Activated CD4-positive, alpha-beta T cell treated with anti-CD3 and anti-CD28 coated beads, Interleukin-2, amount 50 U/mL, for 24 hours (primary cell): Measurements from ENCODE around the gene PTPRF.

ENCODE experiments used
- DNase-seq, 2 donors: peaks; one replicate each; pipeline ENCODE4 v3.0.0-alpha.2; 2020; ENCODE audit warnings: low read depth in 1 of 2, low spot score in 1 of 2

The PTPRF gene

DNA sequence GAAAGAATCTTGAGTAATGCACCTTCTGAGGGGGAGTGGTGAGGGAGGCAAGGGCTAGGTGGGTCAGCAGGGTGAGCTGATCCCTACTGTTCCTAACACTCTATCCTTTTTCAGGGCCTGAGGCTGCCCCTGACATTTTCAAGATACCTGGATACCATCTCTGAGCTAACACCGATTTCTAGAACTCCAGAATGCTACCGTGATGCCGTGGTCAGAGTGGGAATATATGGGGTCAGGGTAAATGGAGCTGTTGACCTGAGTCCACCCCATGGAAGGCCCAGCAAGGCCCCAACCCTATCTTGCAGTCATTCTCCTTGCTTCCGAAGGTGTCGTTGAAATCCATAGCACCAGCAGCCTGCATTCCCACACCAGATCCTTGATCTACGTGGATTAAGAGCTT is 18.0 kb upstream of the PTPRF start:
- DNase-seq: no peak

DNA sequence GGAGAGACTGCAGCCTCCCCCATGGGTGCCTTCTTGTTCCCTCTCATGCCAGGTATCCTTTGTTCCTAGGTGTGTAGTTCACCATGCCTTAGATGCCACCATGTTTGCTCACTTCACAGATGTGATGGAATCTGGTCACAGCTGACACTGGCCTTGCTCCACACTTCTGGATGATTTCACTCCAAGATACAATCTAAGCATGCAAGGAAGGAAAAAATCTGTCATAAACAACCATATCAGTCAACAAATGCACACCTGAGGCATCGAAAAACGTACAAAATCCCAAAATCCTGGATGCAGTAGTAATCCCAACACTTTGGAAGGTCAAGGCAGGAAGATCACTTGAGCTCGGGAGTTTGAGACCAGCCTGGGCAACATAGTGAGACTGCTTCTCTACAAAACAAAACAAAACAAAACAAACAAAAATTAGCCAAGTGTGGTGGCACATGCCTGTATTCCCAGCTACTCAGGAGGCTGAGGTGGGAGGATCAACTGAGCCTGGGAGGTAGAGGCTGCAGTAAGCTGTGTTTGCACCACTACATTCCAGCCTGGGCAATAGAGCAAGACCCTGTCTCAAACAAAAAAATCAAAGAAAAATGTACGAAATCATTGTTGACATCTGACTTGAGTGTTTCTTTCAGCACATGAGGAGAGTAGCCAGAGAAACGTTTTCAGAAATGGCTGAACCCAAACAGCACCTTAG is 17.1 kb upstream of the PTPRF start:
- DNase-seq: no peak

DNA sequence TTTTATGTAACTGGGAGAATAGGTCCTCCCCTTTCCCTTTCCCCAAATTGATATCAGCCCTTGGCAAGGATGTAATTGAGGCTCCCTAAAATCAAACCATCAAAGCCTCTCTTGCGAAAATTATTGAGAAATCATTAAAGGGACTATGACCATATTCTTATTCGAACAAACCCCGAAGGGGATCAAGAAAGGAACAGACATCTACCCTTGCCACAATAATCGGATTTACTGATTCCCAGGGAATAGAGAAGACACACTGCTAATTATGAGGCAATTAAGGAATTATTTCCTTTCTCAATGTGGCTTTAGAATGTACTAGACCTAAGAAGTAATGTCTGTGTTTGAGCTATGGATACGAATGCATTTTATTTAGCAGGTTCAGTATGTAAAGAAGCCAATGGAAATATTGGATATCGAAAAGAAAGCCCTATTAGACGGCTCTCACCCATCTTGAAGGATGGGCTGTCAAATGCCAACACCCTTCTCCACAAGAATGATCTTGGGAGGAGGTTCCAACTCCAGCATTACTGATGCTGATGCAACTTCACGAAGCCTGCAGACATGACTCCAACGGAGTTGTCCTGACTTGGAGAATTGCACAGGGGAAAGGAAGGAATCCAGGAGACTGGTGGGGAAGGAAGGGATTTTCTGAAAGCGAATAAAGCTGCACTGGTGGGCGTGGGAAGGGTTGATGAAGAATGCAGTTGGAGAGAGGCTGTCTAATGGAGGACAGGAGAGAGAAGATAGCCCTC is 11.6 kb upstream of the PTPRF start:
- DNase-seq: no peak

DNA sequence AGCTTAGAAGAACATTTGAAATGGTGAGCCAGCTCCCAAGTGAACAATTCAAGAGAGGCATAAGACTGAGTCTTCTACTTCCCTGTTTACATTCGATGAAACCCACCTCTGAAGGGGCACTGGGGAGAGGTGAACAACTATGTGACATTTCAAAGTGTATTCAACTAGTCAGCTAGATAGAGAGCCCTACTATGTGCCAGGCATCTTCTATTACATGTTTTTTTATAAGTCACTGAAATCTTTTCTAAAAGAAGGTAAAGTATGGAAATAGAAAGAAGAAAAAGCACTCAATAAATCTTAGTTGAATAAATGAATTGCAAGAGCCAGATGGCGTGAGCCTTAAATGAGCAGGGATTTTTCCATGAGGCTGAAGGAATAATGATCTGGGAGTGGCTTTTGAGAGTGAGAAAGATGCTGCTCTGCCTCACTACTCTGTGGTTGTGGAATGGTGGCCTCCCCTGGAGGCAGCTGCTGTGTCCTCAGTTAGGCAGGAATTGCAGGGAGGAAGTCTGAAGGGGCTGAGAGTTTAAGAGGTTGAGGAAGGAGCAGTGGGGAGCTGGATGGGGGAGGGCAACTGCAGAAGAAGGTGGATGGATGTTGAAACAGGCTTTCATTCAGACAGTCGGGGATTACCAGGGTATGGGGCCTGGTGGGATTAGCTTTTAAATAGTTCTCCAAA is 10.4 kb upstream of the PTPRF start:
- no peak for DNase-seq

DNA sequence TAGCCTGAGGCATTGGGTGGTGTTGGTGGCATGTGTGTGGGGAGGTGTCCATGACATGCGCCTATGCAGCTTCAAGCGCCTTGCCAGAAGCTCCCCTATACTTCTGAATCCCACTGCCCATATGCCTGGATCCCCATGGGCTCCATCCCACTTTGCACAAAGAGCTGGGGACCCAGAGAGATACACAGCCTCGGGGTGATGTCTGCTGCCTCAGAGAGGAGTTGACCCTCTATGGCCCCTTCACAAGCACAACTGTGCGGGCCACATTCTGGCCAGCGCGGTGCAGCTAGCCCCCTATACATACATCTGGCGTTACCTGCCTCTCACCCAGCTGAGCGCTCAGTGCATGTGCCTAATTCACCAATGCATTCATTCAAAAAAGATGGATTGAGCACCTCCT is 9.6 kb upstream of the PTPRF start:
- no peak for DNase-seq

DNA sequence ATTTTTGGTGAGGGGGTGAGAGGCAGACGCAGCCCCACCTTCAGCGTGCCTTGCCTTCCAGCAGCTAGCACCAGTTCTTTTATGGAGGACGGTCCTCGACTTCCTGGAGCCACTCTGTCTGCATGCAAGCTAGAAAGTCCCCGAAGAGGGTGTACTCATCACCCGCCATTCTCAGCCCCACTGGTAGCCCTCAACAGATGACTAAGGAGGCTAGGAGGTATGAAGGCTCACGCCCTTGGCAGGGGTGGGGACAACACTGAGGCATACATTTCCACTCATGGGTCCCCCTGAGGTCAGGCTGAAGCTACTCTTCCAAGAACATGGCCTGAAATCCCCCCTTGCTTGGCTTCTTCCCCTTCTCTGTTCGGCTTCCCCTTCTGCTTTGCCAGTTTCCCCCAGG is 8.9 kb upstream of the PTPRF start:
- DNase-seq: no peak

DNA sequence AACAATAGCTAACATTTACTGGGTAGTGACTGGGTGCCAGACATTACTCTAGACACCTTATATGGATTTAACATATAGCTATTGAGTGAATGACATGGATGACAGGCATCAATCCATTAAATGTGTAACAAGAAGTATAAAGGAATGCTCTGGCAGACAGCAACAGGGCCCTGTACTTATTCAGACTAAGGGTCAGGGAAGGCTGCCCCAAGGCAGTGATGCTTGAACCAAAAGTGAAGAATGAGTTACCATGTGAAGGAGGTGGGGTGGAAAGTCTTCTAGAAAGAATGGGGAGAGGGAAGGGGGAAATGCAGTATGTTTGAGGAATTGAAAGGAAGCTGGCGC is 8.3 kb upstream of the PTPRF start:
- DNase-seq: no peak

DNA sequence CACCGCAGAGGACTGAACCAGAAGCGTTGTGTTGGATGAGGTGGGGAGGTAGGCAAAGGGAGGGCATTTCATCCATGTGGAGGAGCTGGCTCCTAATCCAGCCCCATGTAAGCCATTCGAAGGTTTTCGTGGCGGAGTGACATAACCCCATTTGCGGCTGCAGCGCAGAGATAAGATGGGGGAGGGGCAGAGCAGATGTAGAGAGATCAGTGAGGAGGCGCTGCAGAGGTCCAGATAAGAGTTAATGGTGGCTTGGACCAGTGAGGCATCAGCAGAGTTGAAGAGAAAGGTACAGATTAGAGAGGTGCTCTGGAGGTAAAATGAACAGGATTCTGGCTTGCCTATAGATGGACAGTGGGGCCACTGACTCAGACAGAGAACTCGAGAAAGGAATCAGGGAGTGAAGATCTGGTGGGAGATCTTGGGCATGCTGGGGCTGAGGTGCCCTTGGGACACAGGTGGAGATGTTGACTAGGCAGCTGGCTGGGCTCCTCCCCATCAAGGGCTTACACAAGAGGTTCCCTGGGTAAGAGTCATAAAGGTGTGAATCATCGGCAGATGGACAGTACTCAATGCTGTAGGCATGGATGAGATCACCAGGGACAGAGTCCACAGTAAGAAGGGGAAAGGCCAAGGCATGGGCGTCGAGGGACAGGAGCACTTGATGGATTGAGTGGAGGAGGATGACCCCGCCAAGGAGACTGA is 7.8 kb upstream of the PTPRF start:
- no peak for DNase-seq

DNA sequence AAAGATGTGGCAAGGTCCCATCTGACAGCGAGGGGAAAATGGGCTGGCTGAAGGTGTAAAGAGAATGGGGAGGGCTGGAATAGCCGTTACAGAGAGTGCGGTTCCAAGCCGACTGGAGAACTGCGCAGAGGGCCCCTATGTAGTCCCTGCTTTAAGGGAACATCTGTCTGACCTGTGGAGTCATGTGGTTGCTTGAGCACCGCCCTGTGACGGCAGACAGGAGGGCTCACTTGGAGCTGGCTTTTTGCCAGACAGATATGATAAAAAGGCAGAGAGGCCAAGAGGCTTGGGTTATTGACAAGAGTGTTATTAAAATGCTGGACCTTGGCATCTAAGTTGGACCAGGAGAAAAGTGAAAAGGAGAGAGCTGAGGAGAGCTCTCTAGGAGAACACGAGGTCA is 5.9 kb upstream of the PTPRF start:
- no peak for DNase-seq

DNA sequence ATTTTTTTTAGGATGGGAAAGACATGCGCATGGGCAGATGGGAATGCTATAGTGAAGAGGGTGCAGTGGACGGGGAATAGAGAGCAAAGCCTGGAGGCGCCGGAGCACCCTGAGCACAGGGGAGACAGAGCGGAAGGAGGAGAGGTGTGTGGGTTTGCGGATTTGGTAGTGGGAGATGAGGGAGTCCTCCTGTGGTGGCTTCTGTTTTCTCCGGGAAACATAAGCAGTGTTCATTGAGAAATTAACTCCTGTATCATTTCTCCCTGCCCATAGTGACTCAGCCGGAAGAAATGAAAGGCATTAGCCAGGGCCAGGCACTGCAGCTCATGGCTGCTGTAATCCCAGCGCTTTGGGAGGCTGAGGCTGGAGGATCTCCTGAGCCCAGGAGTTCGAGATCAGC is 4.7 kb upstream of the PTPRF start:
- no peak for DNase-seq

DNA sequence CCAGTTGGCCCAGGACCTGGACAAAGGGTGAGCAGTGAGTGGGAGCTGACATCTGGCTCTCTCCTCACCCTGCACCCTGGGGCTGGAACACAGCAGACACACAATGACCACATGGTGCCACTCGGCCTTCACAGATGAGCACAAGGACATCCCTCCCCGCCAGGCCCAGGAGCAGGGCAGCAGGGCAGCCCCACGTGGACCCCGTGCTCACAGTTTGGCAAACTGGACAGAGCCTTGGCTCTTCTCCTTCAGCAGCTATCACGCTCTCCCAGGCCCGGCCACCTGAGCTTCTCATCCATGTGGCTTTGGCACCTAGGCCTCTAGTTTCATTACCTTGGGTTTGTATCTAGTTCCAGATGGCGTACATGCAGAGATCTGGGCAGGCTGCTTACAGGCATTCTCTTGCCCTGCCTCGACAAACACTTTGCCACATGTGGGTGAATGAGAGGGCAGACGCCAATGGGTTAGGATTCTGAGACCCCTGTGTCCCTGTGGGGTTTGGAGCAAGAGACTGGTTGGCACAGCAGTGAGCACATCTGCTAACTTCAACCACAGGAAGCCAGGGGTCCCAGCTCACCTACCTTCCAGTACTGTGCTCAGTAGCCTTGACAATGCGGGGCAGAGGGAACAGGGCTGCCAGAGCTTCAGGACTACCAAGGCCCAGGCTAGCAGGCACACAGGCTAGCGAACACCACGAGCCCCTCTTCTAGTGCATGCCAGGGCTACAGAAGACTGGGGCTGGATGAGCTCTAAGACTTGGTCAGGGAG is 3.4 kb upstream of the PTPRF start:
- no peak for DNase-seq

DNA sequence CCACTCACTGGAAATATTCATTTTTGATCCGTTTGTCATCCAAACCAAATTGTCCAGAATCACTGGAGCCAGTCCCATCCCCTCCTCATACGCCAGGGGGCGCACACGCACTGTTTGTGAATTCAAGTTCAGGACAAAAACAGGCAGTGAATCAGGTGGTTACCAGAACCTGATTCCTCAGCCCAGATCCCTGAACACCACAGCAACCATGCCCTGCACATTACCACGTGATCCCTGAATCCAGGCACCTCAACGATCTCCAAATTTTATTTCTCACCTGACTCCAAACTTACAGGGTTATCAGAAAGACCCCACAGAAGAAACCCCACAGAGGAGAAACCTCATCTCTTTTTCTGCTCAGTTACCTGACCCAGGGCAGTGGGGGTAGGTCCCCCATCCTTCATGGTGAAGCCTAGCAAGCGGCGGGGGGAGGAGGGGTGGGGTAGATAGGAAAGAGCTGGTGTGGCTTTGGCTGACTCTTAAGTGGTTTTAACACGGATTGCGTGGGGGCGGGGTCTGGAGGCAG is 1.4 kb upstream of the PTPRF start:
- DNase-seq: peak; percentile 66 to 71

DNA sequence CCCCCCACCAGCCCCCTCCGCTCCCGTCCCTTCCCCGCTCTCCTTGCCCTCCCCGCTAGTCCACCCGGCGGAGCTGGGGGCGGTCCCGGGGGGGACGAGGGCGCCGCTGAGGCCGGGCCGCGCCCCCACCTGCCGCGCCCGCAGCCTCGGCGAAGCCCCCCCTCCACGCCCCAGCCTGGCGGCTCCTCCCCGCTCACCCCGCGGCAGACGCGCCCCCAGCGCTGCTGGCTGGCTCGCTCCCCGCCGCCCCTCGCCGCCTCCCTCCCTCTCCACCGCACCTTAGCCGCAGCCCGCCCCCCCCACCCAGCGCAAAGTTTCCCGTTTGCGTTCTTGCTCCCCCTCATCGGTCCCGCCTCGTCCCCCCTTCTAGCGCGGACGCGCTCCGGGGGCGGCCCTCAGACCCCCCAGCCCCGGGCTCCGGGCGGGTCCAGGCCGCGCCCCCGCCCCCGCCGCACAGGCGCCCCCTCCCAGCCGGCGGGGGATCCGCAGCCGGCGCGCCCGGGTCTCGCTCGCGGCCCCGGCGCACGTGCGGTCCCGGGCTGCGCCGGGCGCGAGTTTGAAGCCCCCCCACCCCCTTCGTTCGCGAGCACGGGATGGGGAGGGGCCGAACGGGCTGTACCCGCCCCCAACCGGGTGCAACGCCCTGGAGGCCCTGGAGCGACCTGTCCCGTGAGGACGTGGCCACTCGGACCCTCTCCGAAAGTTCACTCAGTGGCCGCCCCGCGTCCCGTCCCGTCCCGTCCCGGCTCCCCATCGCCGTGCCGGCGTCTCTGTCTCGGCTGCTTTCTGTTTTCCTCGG is 623 bp downstream of the PTPRF start:
- DNase-seq: no peak

DNA sequence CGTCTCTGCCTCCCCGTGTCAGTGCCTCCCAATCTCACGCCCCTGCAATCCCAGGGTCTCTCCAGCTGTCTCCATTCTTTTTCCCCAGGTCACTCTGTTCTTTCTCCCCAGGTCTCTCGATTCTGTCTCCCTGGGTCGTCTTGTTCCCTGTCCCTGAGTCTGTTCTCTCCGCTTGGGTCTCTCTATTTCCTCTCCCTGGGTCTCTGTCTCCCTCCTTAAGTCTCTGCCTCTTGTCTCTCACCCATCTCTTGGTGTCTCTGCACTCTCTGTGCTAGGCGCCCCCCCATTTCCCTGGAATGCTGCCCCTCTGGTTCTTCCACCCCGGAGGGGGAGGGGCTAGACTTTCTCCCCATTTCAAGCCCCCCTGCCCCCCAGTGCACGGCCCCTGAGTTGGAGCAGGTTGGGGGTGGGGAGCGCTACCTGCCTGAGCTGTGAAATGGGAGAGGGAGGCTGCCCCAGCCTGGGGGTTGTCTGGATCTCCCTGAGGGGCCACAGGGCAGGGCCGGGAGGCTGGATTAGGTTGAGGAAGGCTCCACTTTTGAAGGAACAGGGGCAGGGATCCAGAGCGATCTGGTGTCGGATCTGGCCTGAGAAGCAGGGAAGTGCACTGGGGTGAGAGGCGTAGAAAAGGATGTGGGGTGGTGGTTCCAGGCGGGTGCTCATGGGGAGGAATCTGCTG is 1.4 kb downstream of the PTPRF start:
- DNase-seq: no peak

DNA sequence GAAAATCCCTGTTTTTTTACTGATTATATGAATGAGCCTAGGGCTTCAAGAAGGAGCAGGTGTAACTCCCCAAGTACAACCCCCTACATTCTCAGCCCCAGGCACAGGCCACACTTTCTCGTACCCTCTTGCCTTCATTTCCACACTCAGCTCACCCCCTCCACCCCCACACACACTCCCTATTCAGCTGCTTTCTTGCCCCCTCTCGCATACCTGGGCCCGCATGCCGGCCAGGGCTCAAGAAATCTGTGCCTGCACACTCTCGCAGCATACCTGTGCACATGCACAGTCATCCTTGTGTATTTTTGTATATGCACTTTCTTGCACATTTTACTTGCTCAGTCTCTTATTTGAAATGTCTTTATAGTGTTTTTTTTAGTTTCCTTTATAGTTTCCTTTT is 2.0 kb downstream of the PTPRF start:
- no peak for DNase-seq

DNA sequence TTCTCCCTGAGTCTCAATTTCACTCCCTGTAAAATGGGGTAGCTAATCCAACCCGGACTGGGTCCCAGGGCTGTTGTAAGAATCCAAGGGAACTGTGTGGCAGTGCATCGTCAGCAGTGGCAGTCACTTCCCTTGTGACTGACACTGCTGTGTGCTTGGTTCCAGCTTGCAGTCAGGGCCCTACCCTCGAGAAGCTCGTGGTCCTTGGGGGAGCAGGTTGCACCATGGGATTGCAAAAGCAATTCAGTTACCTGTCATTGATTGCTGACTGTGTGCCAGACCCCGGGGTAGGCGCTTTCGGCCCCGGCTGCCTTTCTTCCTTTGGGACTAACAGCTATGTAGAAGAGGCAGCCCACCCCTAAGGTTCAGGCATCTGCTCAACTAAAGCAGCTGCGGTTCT is 2.9 kb downstream of the PTPRF start:
- DNase-seq: no peak

DNA sequence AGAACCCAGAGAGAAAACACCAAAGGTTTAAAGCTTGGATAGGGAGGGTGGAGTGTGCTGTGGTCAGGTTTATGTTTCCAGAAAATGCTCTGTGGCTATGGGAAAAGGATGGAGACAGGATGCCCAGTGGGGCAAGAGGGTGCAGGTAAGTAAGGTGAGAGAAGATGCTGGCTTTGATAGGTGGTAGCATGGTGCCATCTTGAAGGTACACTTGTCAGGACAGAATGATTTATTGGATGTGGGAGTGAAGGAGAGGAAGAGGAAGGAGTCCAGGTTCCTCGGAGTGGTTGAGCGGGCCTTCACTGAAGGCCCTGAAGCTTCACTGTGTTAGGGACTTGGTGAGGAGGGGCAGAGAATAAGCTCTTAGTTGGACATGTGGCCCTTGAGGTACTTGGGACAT is 3.6 kb downstream of the PTPRF start:
- DNase-seq: no peak

DNA sequence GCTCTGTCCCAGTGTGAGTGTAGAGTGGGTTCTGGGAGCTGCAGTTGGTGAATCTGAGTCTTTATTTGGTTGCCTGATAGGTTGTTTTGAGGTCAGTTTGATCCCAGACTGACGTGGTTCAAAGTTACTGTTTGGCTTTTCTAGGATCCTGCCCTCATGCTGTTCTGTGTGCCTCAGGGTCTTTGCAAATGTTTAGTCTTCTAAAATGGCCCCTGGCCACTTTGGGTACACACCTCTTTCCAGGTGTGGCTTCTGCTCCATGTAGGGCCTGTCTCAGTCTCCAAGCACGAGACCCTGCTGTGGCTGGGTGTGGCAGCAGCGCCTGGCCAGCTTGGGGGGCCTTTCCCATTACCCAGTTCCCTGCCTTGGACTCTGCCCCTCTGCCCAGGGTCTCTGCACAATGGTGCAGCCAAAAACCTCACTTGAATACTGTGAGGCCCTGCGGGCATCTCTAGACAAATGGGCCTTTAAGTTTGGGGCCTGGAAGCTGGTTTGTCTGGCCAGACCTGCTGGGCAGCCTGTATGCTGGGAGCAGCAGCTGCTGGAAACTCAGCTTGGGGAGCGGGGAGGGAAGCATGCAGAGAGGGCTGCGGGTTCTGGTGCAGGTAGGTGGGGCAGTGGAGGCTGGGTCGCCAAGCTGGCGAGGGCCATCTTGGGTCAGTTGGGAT is 5.6 kb downstream of the PTPRF start:
- DNase-seq: no peak

DNA sequence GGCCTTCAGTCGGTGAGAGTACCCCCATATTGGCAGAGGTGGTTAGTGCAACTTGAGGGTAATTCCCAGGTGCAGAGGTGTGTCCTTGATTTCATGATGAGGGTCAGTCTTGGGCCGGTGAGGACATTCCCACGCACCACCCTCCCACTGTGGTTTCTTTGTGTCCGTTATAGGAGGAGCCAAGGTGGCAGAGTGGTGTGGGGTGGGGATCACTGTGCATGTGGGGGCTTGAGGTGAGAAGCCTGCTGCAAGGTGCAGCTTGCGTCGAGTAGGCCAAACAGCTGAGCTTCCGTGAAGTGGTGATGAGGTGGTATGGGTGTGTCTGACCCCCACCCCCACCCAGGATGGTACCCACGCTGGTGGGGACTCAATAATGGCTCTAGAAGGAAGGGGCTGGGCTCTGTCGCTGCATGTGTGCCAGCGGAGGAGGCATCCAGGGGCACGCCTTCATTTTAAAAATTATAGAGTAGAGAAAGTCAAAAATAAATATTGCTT is 6.2 kb downstream of the PTPRF start:
- no peak for DNase-seq
